GM23338 (cell line): ENCODE data around the gene CLASP2. TPM values are rescaled to one million over a fixed set of nuclear protein-coding genes. Genes with fewer than 3 reads are reported as not detected.

Experiments
- ATAC-seq: fragments of 200-7000 bp; cut with Tn5 transposase; 3 replicates; pipeline ENCODE4 v1.9.1; 2020
- DNase-seq: peaks from one replicate; pipeline ENCODE4 v3.0.0-alpha.2; 2015; ENCODE audit warnings: low spot score
- H2AFZ ChIP-seq: fragments of 200-600 bp; sonication (generic); 2 replicates; pipeline ENCODE4 v1.8.0; 2016; ENCODE audit warnings: antibody characterized with exemption, mild to moderate bottlenecking, moderate library complexity
- H3F3A ChIP-seq: fragments of 200-600 bp; sonication (generic); replicated peaks from 2 replicates; pipeline ENCODE4 v1.8.0; 2017; ENCODE audit warnings: antibody characterized with exemption, mixed run types, low read depth
- H3K27ac ChIP-seq: fragments of 200-600 bp; sonication (generic); 2 replicates; pipeline ENCODE4 v1.6.1; 2016; ENCODE audit warnings: low read depth
- H3K27me3 ChIP-seq: fragments of 200-600 bp; sonication (generic); 2 replicates; pipeline ENCODE4 v1.8.0; 2016; ENCODE audit warnings: mild to moderate bottlenecking, mixed run types, moderate library complexity; ENCODE audit not compliant: insufficient read depth
- H3K36me3 ChIP-seq: fragments of 200-600 bp; sonication (generic); 2 replicates; pipeline ENCODE4 v1.8.0; 2016; ENCODE audit warnings: mild to moderate bottlenecking; ENCODE audit not compliant: insufficient read depth
- H3K4me1 ChIP-seq: fragments of 200-600 bp; sonication (generic); 2 replicates; pipeline ENCODE4 v1.8.0; 2016; ENCODE audit warnings: mild to moderate bottlenecking, moderate library complexity; ENCODE audit not compliant: insufficient read depth
- H3K4me2 ChIP-seq: fragments of 200-600 bp; sonication (generic); 2 replicates; pipeline ENCODE4 v1.7.1; 2017; ENCODE audit warnings: mixed run types
- H3K4me3 ChIP-seq: fragments of 200-600 bp; sonication (generic); 2 replicates; pipeline ENCODE4 v1.6.1; 2016; ENCODE audit warnings: mixed run types
- H3K79me2 ChIP-seq: fragments of 200-600 bp; sonication (generic); replicated peaks from 2 replicates; pipeline ENCODE4 v1.8.0; 2017; ENCODE audit warnings: mild to moderate bottlenecking; ENCODE audit not compliant: insufficient read depth
- H3K9me2 ChIP-seq: fragments of 200-600 bp; sonication (generic); 2 replicates; pipeline ENCODE4 v1.8.0; 2017; ENCODE audit not compliant: insufficient read depth
- H4K20me1 ChIP-seq: fragments of 200-600 bp; sonication (generic); replicated peaks from 2 replicates; pipeline ENCODE4 v1.8.0; 2017; ENCODE audit warnings: mild to moderate bottlenecking; ENCODE audit not compliant: insufficient read depth
- H3K27ac Mint-ChIP-seq: 2 replicates; pipeline ENCODE4 v1.8.0; 2020; ENCODE audit warnings: inconsistent platforms, mild to moderate bottlenecking, moderate library complexity, mixed read lengths
- H3K27me3 Mint-ChIP-seq: 3 replicates; pipeline ENCODE4 v1.8.0; 2022; ENCODE audit warnings: low read depth, mild to moderate bottlenecking, moderate library complexity, mixed read lengths, inconsistent platforms; ENCODE audit not compliant: insufficient read depth, poor library complexity
- H3K36me3 Mint-ChIP-seq: 3 replicates; pipeline ENCODE4 v1.8.0; 2021; ENCODE audit warnings: low read depth, mild to moderate bottlenecking, inconsistent platforms, moderate library complexity, mixed read lengths
- H3K4me1 Mint-ChIP-seq: 3 replicates; pipeline ENCODE4 v1.8.0; 2020; ENCODE audit warnings: mild to moderate bottlenecking, inconsistent platforms, mixed read lengths
- H3K4me3 Mint-ChIP-seq: 3 replicates; pipeline ENCODE4 v1.8.0; 2021; ENCODE audit warnings: moderate library complexity, mild to moderate bottlenecking, inconsistent platforms, mixed read lengths
- H3K9me3 Mint-ChIP-seq: 3 replicates; pipeline ENCODE4 v1.8.0; 2020; ENCODE audit warnings: moderate library complexity, mild to moderate bottlenecking, inconsistent platforms, mixed read lengths
- CREB1 ChIP-seq: fragments of 250-450 bp; sonication (Bioruptor Pico); IDR thresholded peaks from 2 replicates; pipeline ENCODE4 v1.5.0; 2020; ENCODE audit warnings: low read depth, mild to moderate bottlenecking, moderate library complexity
- ETS1 ChIP-seq: IDR thresholded peaks from 2 replicates; pipeline ENCODE4 v1.6.1; 2016; ENCODE audit warnings: antibody characterized with exemption
- EZH2 ChIP-seq: fragments of 200-600 bp; sonication (generic); IDR thresholded peaks from one replicate; pipeline ENCODE4 v1.8.0; 2017; ENCODE audit warnings: antibody characterized with exemption, mild to moderate bottlenecking, low read depth; ENCODE audit not compliant: unreplicated experiment
- EZH2phosphoT487 ChIP-seq: fragments of 200-600 bp; sonication (generic); IDR thresholded peaks from one replicate; pipeline ENCODE4 v1.8.1; 2018; ENCODE audit warnings: antibody characterized with exemption; ENCODE audit not compliant: unreplicated experiment
- NANOG ChIP-seq: IDR thresholded peaks from 2 replicates; pipeline ENCODE4 v1.6.1; 2016; ENCODE audit warnings: antibody characterized with exemption, borderline replicate concordance
- POLR2AphosphoS5 ChIP-seq: IDR thresholded peaks from 2 replicates; pipeline ENCODE4 v1.6.1; 2016; ENCODE audit warnings: antibody characterized with exemption, low read depth
- STAT1 ChIP-seq: IDR thresholded peaks from one replicate; pipeline ENCODE4 v1.6.1; 2016; ENCODE audit warnings: antibody characterized with exemption; ENCODE audit not compliant: unreplicated experiment
- ZNF331 ChIP-seq: fragments of 250-450 bp; sonication (Bioruptor Pico); IDR thresholded peaks from 2 replicates; pipeline ENCODE4 v1.5.0; 2020; ENCODE audit warnings: low read depth, mild to moderate bottlenecking, moderate library complexity
- ZNF462 ChIP-seq: fragments of 250-450 bp; sonication (Bioruptor Pico); IDR thresholded peaks from 2 replicates; pipeline ENCODE4 v1.5.0; 2020; ENCODE audit warnings: mild to moderate bottlenecking, moderate library complexity
- polyA plus RNA-seq: library from polyadenylated mRNA; unstranded; fragments of >200 nt; fragmentation: Nextera tagmentation; extraction: Ambion mirVana; gene quantifications from 2 replicates; pipeline ENCODE4 v1.2.1, GENCODE V29; 2016
- total RNA-seq: library from RNA; depleted of rRNA; stranded (reverse); fragments of >200 nt; shearing (Covaris generic); gene quantifications from 2 replicates; pipeline ENCODE4 v1.2.3, GENCODE V29; 2014

Gene CLASP2
- total and polyA plus RNA-seq, 2 experiments from 2014 or later = 12.8 to 74.6 TPM

- no peak for TF ChIP-seq POLR2AphosphoS5
- no peak for TF ChIP-seq ZNF462 (CRISPR knock-in tag)
- TF ChIP-seq STAT1 = no peak
- no peak for TF ChIP-seq EZH2phosphoT487
- TF ChIP-seq EZH2 = no peak
- no peak for TF ChIP-seq NANOG
Measured at GRCh38 chr3:33592999-33593398, 125.1 kb downstream of the CLASP2 start (continued).

- Mint-ChIP-seq H3K27ac (no peak overlapping the region), H3K4me1 (no peaks in the 10 kb centered on the region), H3K27me3 (peaks cover 3% of the 10 kb centered on the region), H3K36me3 (peaks cover 14% of the 10 kb centered on the region; the same call in 2 of the 3 replicates), H3K4me3 (no peak overlapping the region), H3K9me3 (no peaks in the 10 kb centered on the region)
- no peak overlapping the region for H3K4me2 ChIP-seq
- H2AFZ ChIP-seq = no peak overlapping the region
- H3K27me3 ChIP-seq = no peaks in the 10 kb centered on the region
- DNase-seq = no peak
- H3K27ac ChIP-seq = no peak overlapping the region
- no peak overlapping the region for H3K4me3 ChIP-seq
- no peaks in the 10 kb centered on the region for H3K9me2 ChIP-seq
- no peaks in the 10 kb centered on the region for H4K20me1 ChIP-seq
- H3K79me2 ChIP-seq = no peaks in the 10 kb centered on the region
- no peak for ATAC-seq
- H3K4me1 ChIP-seq = no peaks in the 10 kb centered on the region
- no peaks in the 10 kb centered on the region for H3F3A ChIP-seq
- H3K36me3 ChIP-seq = no peaks in the 10 kb centered on the region
- no peak for TF ChIP-seq ZNF462 (CRISPR knock-in tag)
- TF ChIP-seq CREB1 (CRISPR knock-in tag) = no peak
- no peak for TF ChIP-seq NANOG
- no peak for TF ChIP-seq ZNF331 (CRISPR knock-in tag)
- TF ChIP-seq STAT1 = no peak
- no peak for TF ChIP-seq EZH2phosphoT487
- no peak for TF ChIP-seq ETS1
Measured at GRCh38 chr3:33590541-33590940, 127.5 kb downstream of the CLASP2 start.
